Liver (tissue), 9 donors: ENCODE results near the gene GSE1. TPM values are rescaled to one million over a fixed set of nuclear protein-coding genes. Genes with fewer than 3 reads are reported as not detected.

Source experiments
- DNase-seq: peaks from one replicate; pipeline ENCODE4 v3.0.0-alpha.2; 2017; ENCODE audit warnings: low spot score
- H3K27ac ChIP-seq, 2 donors: one replicate each; pipeline ENCODE4 v1.7.0; 2013; ENCODE audit warnings: inconsistent platforms in 2 of 2, low read length in 2 of 2, control low read depth in 1 of 2, low read depth in 1 of 2, mild to moderate bottlenecking in 1 of 2
- H3K27me3 ChIP-seq, 4 donors: one replicate each; pipeline versions ENCODE4 v1.6.1 to v1.7.0; 2013; ENCODE audit warnings: low read length in 3 of 4, inconsistent platforms in 1 of 4, mild to moderate bottlenecking in 1 of 4, moderate library complexity in 1 of 4; ENCODE audit not compliant: control insufficient read depth in 4 of 4, insufficient read depth in 4 of 4
- H3K36me3 ChIP-seq, 4 donors: one replicate each; pipeline versions ENCODE4 v1.6.1 to v1.7.0; 2013; ENCODE audit warnings: low read length in 3 of 4, mild to moderate bottlenecking in 3 of 4, low read depth in 1 of 4, moderate library complexity in 1 of 4; ENCODE audit not compliant: control insufficient read depth in 4 of 4, insufficient read depth in 3 of 4
- H3K4me1 ChIP-seq, 4 donors: one replicate each; pipeline versions ENCODE4 v1.6.1 to v1.7.0; 2013; ENCODE audit warnings: low read length in 3 of 4, mild to moderate bottlenecking in 3 of 4, moderate library complexity in 1 of 4; ENCODE audit not compliant: control insufficient read depth in 4 of 4, insufficient read depth in 4 of 4
- H3K4me3 ChIP-seq, 3 donors: one replicate each; pipeline versions ENCODE4 v1.6.1 to v1.7.0; 2013; ENCODE audit warnings: low read length in 3 of 3, control low read depth in 1 of 3, low read depth in 1 of 3, mild to moderate bottlenecking in 1 of 3
- H3K9ac ChIP-seq, 2 donors: one replicate each; pipeline ENCODE4 v1.7.0; 2013; ENCODE audit warnings: low read length in 2 of 2, mild to moderate bottlenecking in 2 of 2, moderate library complexity in 2 of 2, control low read depth in 1 of 2, low read depth in 1 of 2
- H3K9me3 ChIP-seq, 4 donors: one replicate each; pipeline versions ENCODE4 v1.6.1 to v1.7.0; 2013; ENCODE audit warnings: low read length in 3 of 4; ENCODE audit not compliant: control insufficient read depth in 4 of 4
- CTCF ChIP-seq: fragments of 150-350 bp; IDR thresholded peaks from 2 replicates; pipeline ENCODE4 v1.5.1; 2017; ENCODE audit warnings: improper control_type of control experiment, low read depth, low read length; ENCODE audit not compliant: missing input control
- EGR1 ChIP-seq, 2 donors: IDR thresholded peaks; 2 replicates each; pipeline ENCODE4 v1.6.1; 2016 to 2018; ENCODE audit warnings: antibody characterized with exemption in 2 of 2, low read depth in 2 of 2
- FOXA1 ChIP-seq: IDR thresholded peaks from 2 replicates; pipeline ENCODE4 v1.6.1; 2016; ENCODE audit warnings: antibody characterized with exemption
- FOXA2 ChIP-seq: IDR thresholded peaks from 2 replicates; pipeline ENCODE4 v1.6.1; 2016; ENCODE audit warnings: antibody characterized with exemption
- GABPA ChIP-seq, 2 donors: IDR thresholded peaks in 1 of 2; conservative IDR thresholded peaks in 1 of 2; 2 replicates each; pipeline ENCODE4 v1.6.1; 2016; ENCODE audit warnings: antibody characterized with exemption in 2 of 2, mild to moderate bottlenecking in 1 of 2, moderate library complexity in 1 of 2
- HNF4A ChIP-seq, 2 donors: conservative IDR thresholded peaks; 2 replicates each; pipeline ENCODE4 v1.6.1; 2016; ENCODE audit warnings: antibody characterized with exemption in 2 of 2, mild to moderate bottlenecking in 2 of 2
- HNF4G ChIP-seq: IDR thresholded peaks from 2 replicates; pipeline ENCODE4 v1.6.1; 2016; ENCODE audit warnings: antibody characterized with exemption
- JUND ChIP-seq, 2 donors: IDR thresholded peaks; 2 replicates each; pipeline ENCODE4 v1.6.1; 2016; ENCODE audit warnings: antibody characterized with exemption in 2 of 2
- NR2F2 ChIP-seq: IDR thresholded peaks from 2 replicates; pipeline ENCODE4 v1.6.1; 2016; ENCODE audit warnings: antibody characterized with exemption
- RAD21 ChIP-seq, 2 donors: IDR thresholded peaks; 2 replicates each; pipeline ENCODE4 v1.6.1; 2016; ENCODE audit warnings: antibody characterized with exemption in 2 of 2, mild to moderate bottlenecking in 2 of 2
- REST ChIP-seq: IDR thresholded peaks from 2 replicates; pipeline ENCODE4 v1.6.1; 2016; ENCODE audit warnings: antibody characterized with exemption, mild to moderate bottlenecking
- RXRA ChIP-seq, 2 donors: IDR thresholded peaks; 2 replicates each; pipeline ENCODE4 v1.6.1; 2017 to 2018; ENCODE audit warnings: antibody characterized with exemption in 2 of 2, mild to moderate bottlenecking in 1 of 2
- SP1 ChIP-seq: IDR thresholded peaks from 2 replicates; pipeline ENCODE4 v1.6.1; 2018; ENCODE audit warnings: antibody characterized with exemption, mild to moderate bottlenecking
- TAF1 ChIP-seq: conservative IDR thresholded peaks from 2 replicates; pipeline ENCODE4 v1.6.1; 2016; ENCODE audit warnings: antibody characterized with exemption, mild to moderate bottlenecking
- YY1 ChIP-seq: IDR thresholded peaks from 2 replicates; pipeline ENCODE4 v1.6.1; 2016; ENCODE audit warnings: antibody characterized with exemption, mild to moderate bottlenecking
- WGBS: extraction: QIAGEN DNeasy Blood & Tissue Kit; methylation state at CpG from one replicate; pipeline ENCODE4 v1.1.7; 2013; 5-methylcytosine and 5-hydroxymethylcytosine counted together
- polyA plus RNA-seq, 2 donors: library from polyadenylated mRNA; stranded (reverse) in 1 of 2; unstranded in 1 of 2; fragments of 200-250 nt in 1 of 2; fragments of >200 nt in 1 of 2; fragmentation: Nextera tagmentation in 1 of 2; extraction: Ambion mirVana in 1 of 2; gene quantifications; one replicate each; pipeline versions ENCODE4 v1.2.1 to v1.2.3, GENCODE V29; 2013 to 2015
- total RNA-seq, 2 donors: library from RNA; depleted of rRNA; stranded (reverse); fragments of >200 nt; gene quantifications; one replicate each; pipeline ENCODE4 v1.2.3, GENCODE V29; 2014
- TF ChIP-seq, protein P1 (sequence below): IDR thresholded peaks from 2 replicates; pipeline ENCODE4 v1.6.1; 2016; ENCODE audit warnings: antibody characterized with exemption
- TF ChIP-seq, protein P2 (sequence below): IDR thresholded peaks from 2 replicates; pipeline ENCODE4 v1.6.1; 2016; ENCODE audit warnings: antibody characterized with exemption
- TF ChIP-seq, protein P3 (sequence below): IDR thresholded peaks from 2 replicates; pipeline ENCODE4 v1.6.1; 2016; ENCODE audit warnings: antibody characterized with exemption
- donor health status: healthy.
- donor health status: healthy.
- donor health status: healthy.
- donor health status: healthy.
- donor health status: healthy.

GSE1 gene
- total and polyA plus RNA-seq, 4 donors, result 9.9 to 37.7 (median 25.2) TPM

GRCh38 chr16:85579191-85579590 lies 33.9 kb upstream of the GSE1 start:
- H3K4me3 ChIP-seq, result no peak overlapping the region
- H3K9ac ChIP-seq, result no peak overlapping the region
- WGBS, result 85% methylated on average over 13 of the region's 13 CpGs
- DNase-seq, result no peak
- H3K4me1 ChIP-seq, result peaks cover 20 to 41% (median 31%) of the 10 kb centered on the region in 4 donors
- TF ChIP-seq HNF4G (no peak), YY1 (no peak), SP1 (no peak)
- no peaks in the 10 kb centered on the region for H3K36me3 ChIP-seq
- H3K9me3 ChIP-seq, result no peaks in the 10 kb centered on the region
- H3K27ac ChIP-seq, result no peak overlapping the region
- H3K27me3 ChIP-seq, result no peaks in the 10 kb centered on the region

GRCh38 chr16:85579923-85580580 lies 33.1 kb upstream of the GSE1 start:
- H3K36me3 ChIP-seq, result no peaks in the 10 kb centered on the region
- H3K27me3 ChIP-seq, result no peaks in the 10 kb centered on the region
- peaks cover 15 to 35% (median 24%) of the 10 kb centered on the region in 4 donors for H3K4me1 ChIP-seq
- DNase-seq, result no peak
- no peaks in the 10 kb centered on the region for H3K9me3 ChIP-seq
- no peak for TF ChIP-seq REST
- no peak for TF ChIP-seq CTCF
- no peak for TF ChIP-seq RAD21 (IDR thresholded peaks at IDR 0.05)
- TF ChIP-seq FOXA2, result no peak
- TF ChIP-seq RXRA (IDR thresholded peaks at IDR 0.05), result no peak
- TF ChIP-seq, protein P1, sequence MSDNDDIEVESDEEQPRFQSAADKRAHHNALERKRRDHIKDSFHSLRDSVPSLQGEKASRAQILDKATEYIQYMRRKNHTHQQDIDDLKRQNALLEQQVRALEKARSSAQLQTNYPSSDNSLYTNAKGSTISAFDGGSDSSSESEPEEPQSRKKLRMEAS, result no peak
- TF ChIP-seq, protein P2, sequence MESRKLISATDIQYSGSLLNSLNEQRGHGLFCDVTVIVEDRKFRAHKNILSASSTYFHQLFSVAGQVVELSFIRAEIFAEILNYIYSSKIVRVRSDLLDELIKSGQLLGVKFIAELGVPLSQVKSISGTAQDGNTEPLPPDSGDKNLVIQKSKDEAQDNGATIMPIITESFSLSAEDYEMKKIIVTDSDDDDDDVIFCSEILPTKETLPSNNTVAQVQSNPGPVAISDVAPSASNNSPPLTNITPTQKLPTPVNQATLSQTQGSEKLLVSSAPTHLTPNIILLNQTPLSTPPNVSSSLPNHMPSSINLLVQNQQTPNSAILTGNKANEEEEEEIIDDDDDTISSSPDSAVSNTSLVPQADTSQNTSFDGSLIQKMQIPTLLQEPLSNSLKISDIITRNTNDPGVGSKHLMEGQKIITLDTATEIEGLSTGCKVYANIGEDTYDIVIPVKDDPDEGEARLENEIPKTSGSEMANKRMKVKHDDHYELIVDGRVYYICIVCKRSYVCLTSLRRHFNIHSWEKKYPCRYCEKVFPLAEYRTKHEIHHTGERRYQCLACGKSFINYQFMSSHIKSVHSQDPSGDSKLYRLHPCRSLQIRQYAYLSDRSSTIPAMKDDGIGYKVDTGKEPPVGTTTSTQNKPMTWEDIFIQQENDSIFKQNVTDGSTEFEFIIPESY, result no peak
- no peak for TF ChIP-seq JUND (IDR thresholded peaks at IDR 0.05)
- no peak for TF ChIP-seq EGR1 (IDR thresholded peaks at IDR 0.05; ENCODE audit: low read depth in 2 of 2)
- TF ChIP-seq SP1, result no peak
- no peak for TF ChIP-seq GABPA (IDR thresholded peaks at IDR 0.05 in 1 of 2, conservative IDR thresholded peaks at IDR 0.05 in 1 of 2)
- TF ChIP-seq HNF4G, result no peak
- TF ChIP-seq TAF1, result no peak
- no peak for TF ChIP-seq FOXA1
- TF ChIP-seq, protein P3, sequence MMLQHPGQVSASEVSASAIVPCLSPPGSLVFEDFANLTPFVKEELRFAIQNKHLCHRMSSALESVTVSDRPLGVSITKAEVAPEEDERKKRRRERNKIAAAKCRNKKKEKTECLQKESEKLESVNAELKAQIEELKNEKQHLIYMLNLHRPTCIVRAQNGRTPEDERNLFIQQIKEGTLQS, result no peak
- TF ChIP-seq HNF4A (conservative IDR thresholded peaks at IDR 0.05), result no peak
- TF ChIP-seq NR2F2, result no peak
- TF ChIP-seq YY1, result no peak
- no peak overlapping the region for H3K4me3 ChIP-seq
- no peak overlapping the region for H3K27ac ChIP-seq
- 86% methylated on average over 11 of the region's 11 CpGs for WGBS
- no peak overlapping the region for H3K9ac ChIP-seq
